LNCAP (cell line): ENCODE results near the gene TSLP.

Source experiments
- CTCF ChIP-seq: fragments of 450-650 bp; IDR thresholded peaks from 2 replicates; pipeline ENCODE4 v1.5.1; 2017; ENCODE audit warnings: mild to moderate bottlenecking

The TSLP gene

GRCh38 chr5:111071413-111071812, at the start of gene TSLP:
Gene TSLP (plus strand): TSS chr5:111071713. CDS start chr5:111071891, 178 bp downstream.
- no peak for TF ChIP-seq CTCF

GRCh38 chr5:111022301-111022700, 49.2 kb upstream of the TSLP start:
- no peak for TF ChIP-seq CTCF

- TF ChIP-seq CTCF = no peak
Measured at GRCh38 chr5:111028865-111029264, 42.6 kb upstream of the TSLP start.

- TF ChIP-seq CTCF = no peak
Measured at GRCh38 chr5:111043712-111044506, 27.6 kb upstream of the TSLP start.

GRCh38 chr5:111058064-111058463, 13.4 kb upstream of the TSLP start:
- no peak for TF ChIP-seq CTCF

GRCh38 chr5:111060169-111060568, 11.3 kb upstream of the TSLP start:
- TF ChIP-seq CTCF = no peak

GRCh38 chr5:111061618-111062017, 9.9 kb upstream of the TSLP start:
- no peak for TF ChIP-seq CTCF
